CD14-positive monocyte (primary cell): ENCODE results near the gene NID2. TPM values are rescaled to one million over a fixed set of nuclear protein-coding genes. Genes with fewer than 3 reads are reported as not detected.

Experiments used
- DNase-seq, 3 donors: peaks; one replicate each; pipeline ENCODE4 v3.0.0-alpha.2; 2011 to 2022
- H2AFZ ChIP-seq: 2 replicates; pipeline ENCODE4 v1.6.0; 2012; ENCODE audit warnings: mild to moderate bottlenecking, low read depth, low read length, inconsistent platforms; ENCODE audit not compliant: insufficient read depth, poor library complexity, severe bottlenecking
- H3K27ac ChIP-seq, 2 donors: 1 replicate in 1 of 2; 2 replicates in 1 of 2; pipeline ENCODE4 v1.5.1; 2012 to 2013; ENCODE audit warnings: low read length in 2 of 2, control low read depth in 1 of 2, inconsistent platforms in 1 of 2, low read depth in 1 of 2, mild to moderate bottlenecking in 1 of 2
- H3K27me3 ChIP-seq, 2 donors: one replicate each; pipeline versions ENCODE4 v1.6.0 to v1.6.1; 2011 to 2013; ENCODE audit warnings: low read length in 2 of 2; ENCODE audit not compliant: control insufficient read depth in 2 of 2, insufficient read depth in 2 of 2
- H3K36me3 ChIP-seq, 2 donors: replicated peaks in 1 of 2; 1 replicate in 1 of 2; 2 replicates in 1 of 2; pipeline versions ENCODE4 v1.5.1 to v1.6.1; 2012 to 2013; ENCODE audit warnings: low read length in 2 of 2, control low read depth in 1 of 2, inconsistent platforms in 1 of 2, mild to moderate bottlenecking in 1 of 2; ENCODE audit not compliant: insufficient read depth in 2 of 2, control insufficient read depth in 1 of 2
- H3K4me1 ChIP-seq, 2 donors: 1 replicate in 1 of 2; 2 replicates in 1 of 2; pipeline versions ENCODE4 v1.5.1 to v1.6.1; 2012 to 2013; ENCODE audit warnings: low read length in 2 of 2, control low read depth in 1 of 2, inconsistent platforms in 1 of 2, mild to moderate bottlenecking in 1 of 2, moderate library complexity in 1 of 2; ENCODE audit not compliant: insufficient read depth in 2 of 2, control insufficient read depth in 1 of 2
- H3K4me2 ChIP-seq: replicated peaks from 2 replicates; pipeline ENCODE3; 2012; ENCODE audit warnings: low read length, moderate library complexity, mild to moderate bottlenecking; ENCODE audit not compliant: poor library complexity, severe bottlenecking; ENCODE audit errors: extremely low read depth
- H3K4me3 ChIP-seq, 3 experiments: fragments of 200-600 bp in 1 of 3; sonication (generic) in 1 of 3; replicated peaks in 1 of 3; 1 replicate in 2 of 3; 2 replicates in 1 of 3; pipeline ENCODE4 v1.5.1; 2011 to 2013; ENCODE audit warnings: low read length in 3 of 3, mild to moderate bottlenecking in 3 of 3, control low read depth in 2 of 3, low read depth in 2 of 3, inconsistent platforms in 1 of 3, moderate library complexity in 1 of 3
- H3K79me2 ChIP-seq: 2 replicates; pipeline ENCODE4 v1.6.0; 2012; ENCODE audit warnings: mild to moderate bottlenecking, control low read depth, inconsistent platforms, low read length, moderate library complexity; ENCODE audit not compliant: insufficient read depth
- H3K9ac ChIP-seq: 2 replicates; pipeline ENCODE4 v1.6.0; 2017; ENCODE audit warnings: low read length, mild to moderate bottlenecking; ENCODE audit not compliant: insufficient read depth, poor library complexity, severe bottlenecking
- H3K9me3 ChIP-seq, 2 donors: replicated peaks in 1 of 2; 1 replicate in 1 of 2; 2 replicates in 1 of 2; pipeline versions ENCODE4 v1.5.1 to v1.6.1; 2012 to 2013; ENCODE audit warnings: low read length in 2 of 2, control low read depth in 1 of 2; ENCODE audit not compliant: control insufficient read depth in 1 of 2, insufficient read depth in 1 of 2
- H4K20me1 ChIP-seq: 2 replicates; pipeline ENCODE4 v1.6.0; 2012; ENCODE audit warnings: mild to moderate bottlenecking, low read length, control low read depth, moderate library complexity; ENCODE audit not compliant: insufficient read depth
- H3K27ac Mint-ChIP-seq, 7 donors: one replicate each; pipeline ENCODE4 v1.8.0; 2020; ENCODE audit warnings: mild to moderate bottlenecking in 7 of 7, mixed read lengths in 7 of 7, moderate library complexity in 6 of 7, inconsistent platforms in 2 of 7
- H3K27me3 Mint-ChIP-seq, 3 donors: one replicate each; pipeline ENCODE4 v1.8.0; 2021 to 2022; ENCODE audit warnings: low read depth in 3 of 3, mild to moderate bottlenecking in 3 of 3, mixed read lengths in 3 of 3, moderate library complexity in 3 of 3, inconsistent platforms in 1 of 3
- H3K36me3 Mint-ChIP-seq, 2 donors: one replicate each; pipeline ENCODE4 v1.8.0; 2020; ENCODE audit warnings: mixed read lengths in 2 of 2, inconsistent platforms in 1 of 2, mild to moderate bottlenecking in 1 of 2
- H3K4me1 Mint-ChIP-seq: one replicate; pipeline ENCODE4 v1.8.0; 2020; ENCODE audit warnings: mild to moderate bottlenecking, mixed read lengths
- H3K4me3 Mint-ChIP-seq, 2 donors: one replicate each; pipeline ENCODE4 v1.8.0; 2020; ENCODE audit warnings: mild to moderate bottlenecking in 2 of 2, mixed read lengths in 2 of 2, moderate library complexity in 1 of 2
- H3K9me3 Mint-ChIP-seq, 7 donors: one replicate each; pipeline ENCODE4 v1.8.0; 2020 to 2022; ENCODE audit warnings: mixed read lengths in 7 of 7, mild to moderate bottlenecking in 6 of 7, moderate library complexity in 6 of 7, inconsistent platforms in 2 of 7
- CTCF ChIP-seq: fragments of 200-600 bp; IDR thresholded peaks from one replicate; pipeline ENCODE4 v1.8.0; 2022; ENCODE audit warnings: antibody characterized with exemption, mild to moderate bottlenecking
- WGBS: methylation state at CpG from one replicate; pipeline ENCODE4 v1.1.5; 2013; ENCODE audit warnings: missing lambda C conversion rate; ENCODE audit not compliant: insufficient coverage; 5-methylcytosine and 5-hydroxymethylcytosine counted together
- intact Hi-C, 2 donors: fragments of 100-400 bp; cut with micrococcal nuclease; formaldehyde crosslinking; loops; one replicate each; pipeline versions ENCODE4 v1.15.0 to v1.15.1; 2023
- polyA plus RNA-seq, 3 donors: library from polyadenylated mRNA; depleted of rRNA in 1 of 3; unstranded in 2 of 3; stranded (reverse) in 1 of 3; fragments of 300-500 nt in 2 of 3; fragments of >200 nt in 1 of 3; fragmentation: Illumina TruSeq in 2 of 3; gene quantifications; 1 replicate in 2 of 3; 2 replicates in 1 of 3; pipeline ENCODE4 v1.2.3, GENCODE V29; 2012 to 2021

Gene NID2
- polyA plus RNA-seq, 3 donors = not detected

DNA sequence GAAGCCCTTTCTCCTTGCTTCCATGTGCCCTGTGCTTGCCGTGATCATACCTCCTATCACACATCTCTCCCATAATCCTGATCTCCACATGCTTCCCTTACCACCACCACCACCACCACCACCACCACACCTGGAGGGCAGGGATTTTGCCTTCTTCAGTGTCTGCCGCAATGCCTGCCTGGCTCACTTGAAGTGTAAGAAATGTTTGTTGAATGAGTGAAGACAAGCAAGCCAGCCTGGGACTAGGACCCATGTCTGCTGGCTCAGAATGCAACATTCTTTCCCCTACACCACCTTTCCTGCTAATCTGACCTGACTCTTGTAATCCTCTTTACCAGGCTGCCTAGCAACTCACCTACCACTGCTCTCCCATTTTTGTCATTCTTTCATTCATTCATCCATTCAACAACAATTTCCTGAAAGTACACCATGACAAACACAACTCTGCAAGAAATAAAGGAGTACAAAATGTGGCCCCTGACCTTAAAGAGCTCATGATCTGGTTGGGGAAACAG is 3.5 kb upstream of the NID2 start:
- no peak overlapping the region for H3K4me2 ChIP-seq
- peaks cover 8 to 24% of the 10 kb centered on the region in 2 donors for H3K9me3 ChIP-seq
- peaks cover 2 to 3% of the 10 kb centered on the region in 2 donors for H3K36me3 Mint-ChIP-seq
- H3K4me3 ChIP-seq = no peak overlapping the region
- H3K9ac ChIP-seq = no peak overlapping the region
- peaks cover 47 to 52% of the 10 kb centered on the region in 2 donors for H3K27me3 ChIP-seq
- no peak overlapping the region for H3K27ac Mint-ChIP-seq
- 100% methylated on average over 1 of the region's 2 CpGs for WGBS
- intact Hi-C loops = no loop called here
- DNase-seq = no peak
- peaks cover 43 to 56% (median 45%) of the 10 kb centered on the region in 3 donors for H3K27me3 Mint-ChIP-seq
- H3K36me3 ChIP-seq = no peaks in the 10 kb centered on the region
- H3K4me1 Mint-ChIP-seq = peaks cover 13% of the 10 kb centered on the region
- no peak overlapping the region for H3K4me3 Mint-ChIP-seq
- peaks cover 0 to 12% (median 0%) of the 10 kb centered on the region in 7 donors for H3K9me3 Mint-ChIP-seq
- no peak overlapping the region for H3K27ac ChIP-seq
- no peak for TF ChIP-seq CTCF
- H3K79me2 ChIP-seq = no peaks in the 10 kb centered on the region
- H2AFZ ChIP-seq = no peak overlapping the region
- H3K4me1 ChIP-seq = peaks cover 7 to 11% of the 10 kb centered on the region in 2 donors
- H4K20me1 ChIP-seq = no peaks in the 10 kb centered on the region

GRCh38 chr14:52071675-52072074 is 2.8 kb upstream of the NID2 start:
- H3K27me3 ChIP-seq = peaks cover 51 to 58% of the 10 kb centered on the region in 2 donors
- WGBS = 100% methylated on average over 2 of the region's 3 CpGs
- peaks cover 8 to 24% of the 10 kb centered on the region in 2 donors for H3K9me3 ChIP-seq
- peaks cover 0 to 12% (median 0%) of the 10 kb centered on the region in 7 donors for H3K9me3 Mint-ChIP-seq
- intact Hi-C loops = no loop called here
- H3K27ac ChIP-seq = no peak overlapping the region
- peaks cover 47 to 62% (median 47%) of the 10 kb centered on the region in 3 donors for H3K27me3 Mint-ChIP-seq
- no peaks in the 10 kb centered on the region for H4K20me1 ChIP-seq
- H3K79me2 ChIP-seq = no peaks in the 10 kb centered on the region
- H3K4me1 ChIP-seq = peaks cover 7 to 11% of the 10 kb centered on the region in 2 donors
- H3K4me3 ChIP-seq = no peak overlapping the region
- peaks cover 2 to 3% of the 10 kb centered on the region in 2 donors for H3K36me3 Mint-ChIP-seq
- peak overlapping the region in 1 of 2 donors; percentile 52 for H3K4me3 Mint-ChIP-seq
- no peaks in the 10 kb centered on the region for H3K36me3 ChIP-seq
- no peak overlapping the region for H3K4me2 ChIP-seq
- H2AFZ ChIP-seq = no peak overlapping the region
- no peak for DNase-seq
- no peak overlapping the region for H3K9ac ChIP-seq
- no peak for TF ChIP-seq CTCF
- no peak overlapping the region for H3K27ac Mint-ChIP-seq
- H3K4me1 Mint-ChIP-seq = peaks cover 13% of the 10 kb centered on the region
